CD14-positive monocyte (primary cell): Measurements from ENCODE around the gene LRTM2. TPM values are rescaled to one million over a fixed set of nuclear protein-coding genes. Genes with fewer than 3 reads are reported as not detected.

Source experiments
- DNase-seq, 3 donors: peaks; one replicate each; pipeline ENCODE4 v3.0.0-alpha.2; 2011 to 2022
- H2AFZ ChIP-seq: 2 replicates; pipeline ENCODE4 v1.6.0; 2012; ENCODE audit warnings: mild to moderate bottlenecking, low read depth, low read length, inconsistent platforms; ENCODE audit not compliant: insufficient read depth, poor library complexity, severe bottlenecking
- H3K27ac ChIP-seq, 2 donors: 1 replicate in 1 of 2; 2 replicates in 1 of 2; pipeline ENCODE4 v1.5.1; 2012 to 2013; ENCODE audit warnings: low read length in 2 of 2, control low read depth in 1 of 2, inconsistent platforms in 1 of 2, low read depth in 1 of 2, mild to moderate bottlenecking in 1 of 2
- H3K27me3 ChIP-seq, 2 donors: one replicate each; pipeline versions ENCODE4 v1.6.0 to v1.6.1; 2011 to 2013; ENCODE audit warnings: low read length in 2 of 2; ENCODE audit not compliant: control insufficient read depth in 2 of 2, insufficient read depth in 2 of 2
- H3K36me3 ChIP-seq, 2 donors: replicated peaks in 1 of 2; 1 replicate in 1 of 2; 2 replicates in 1 of 2; pipeline versions ENCODE4 v1.5.1 to v1.6.1; 2012 to 2013; ENCODE audit warnings: low read length in 2 of 2, control low read depth in 1 of 2, inconsistent platforms in 1 of 2, mild to moderate bottlenecking in 1 of 2; ENCODE audit not compliant: insufficient read depth in 2 of 2, control insufficient read depth in 1 of 2
- H3K4me1 ChIP-seq, 2 donors: 1 replicate in 1 of 2; 2 replicates in 1 of 2; pipeline versions ENCODE4 v1.5.1 to v1.6.1; 2012 to 2013; ENCODE audit warnings: low read length in 2 of 2, control low read depth in 1 of 2, inconsistent platforms in 1 of 2, mild to moderate bottlenecking in 1 of 2, moderate library complexity in 1 of 2; ENCODE audit not compliant: insufficient read depth in 2 of 2, control insufficient read depth in 1 of 2
- H3K4me2 ChIP-seq: replicated peaks from 2 replicates; pipeline ENCODE3; 2012; ENCODE audit warnings: low read length, moderate library complexity, mild to moderate bottlenecking; ENCODE audit not compliant: poor library complexity, severe bottlenecking; ENCODE audit errors: extremely low read depth
- H3K4me3 ChIP-seq, 3 experiments: fragments of 200-600 bp in 1 of 3; sonication (generic) in 1 of 3; replicated peaks in 1 of 3; 1 replicate in 2 of 3; 2 replicates in 1 of 3; pipeline ENCODE4 v1.5.1; 2011 to 2013; ENCODE audit warnings: low read length in 3 of 3, mild to moderate bottlenecking in 3 of 3, control low read depth in 2 of 3, low read depth in 2 of 3, inconsistent platforms in 1 of 3, moderate library complexity in 1 of 3
- H3K79me2 ChIP-seq: 2 replicates; pipeline ENCODE4 v1.6.0; 2012; ENCODE audit warnings: mild to moderate bottlenecking, control low read depth, inconsistent platforms, low read length, moderate library complexity; ENCODE audit not compliant: insufficient read depth
- H3K9ac ChIP-seq: 2 replicates; pipeline ENCODE4 v1.6.0; 2017; ENCODE audit warnings: low read length, mild to moderate bottlenecking; ENCODE audit not compliant: insufficient read depth, poor library complexity, severe bottlenecking
- H3K9me3 ChIP-seq, 2 donors: replicated peaks in 1 of 2; 1 replicate in 1 of 2; 2 replicates in 1 of 2; pipeline versions ENCODE4 v1.5.1 to v1.6.1; 2012 to 2013; ENCODE audit warnings: low read length in 2 of 2, control low read depth in 1 of 2; ENCODE audit not compliant: control insufficient read depth in 1 of 2, insufficient read depth in 1 of 2
- H4K20me1 ChIP-seq: 2 replicates; pipeline ENCODE4 v1.6.0; 2012; ENCODE audit warnings: mild to moderate bottlenecking, low read length, control low read depth, moderate library complexity; ENCODE audit not compliant: insufficient read depth
- H3K27ac Mint-ChIP-seq, 7 donors: one replicate each; pipeline ENCODE4 v1.8.0; 2020; ENCODE audit warnings: mild to moderate bottlenecking in 7 of 7, mixed read lengths in 7 of 7, moderate library complexity in 6 of 7, inconsistent platforms in 2 of 7
- H3K27me3 Mint-ChIP-seq, 3 donors: one replicate each; pipeline ENCODE4 v1.8.0; 2021 to 2022; ENCODE audit warnings: low read depth in 3 of 3, mild to moderate bottlenecking in 3 of 3, mixed read lengths in 3 of 3, moderate library complexity in 3 of 3, inconsistent platforms in 1 of 3
- H3K36me3 Mint-ChIP-seq, 2 donors: one replicate each; pipeline ENCODE4 v1.8.0; 2020; ENCODE audit warnings: mixed read lengths in 2 of 2, inconsistent platforms in 1 of 2, mild to moderate bottlenecking in 1 of 2
- H3K4me1 Mint-ChIP-seq: one replicate; pipeline ENCODE4 v1.8.0; 2020; ENCODE audit warnings: mild to moderate bottlenecking, mixed read lengths
- H3K4me3 Mint-ChIP-seq, 2 donors: one replicate each; pipeline ENCODE4 v1.8.0; 2020; ENCODE audit warnings: mild to moderate bottlenecking in 2 of 2, mixed read lengths in 2 of 2, moderate library complexity in 1 of 2
- H3K9me3 Mint-ChIP-seq, 7 donors: one replicate each; pipeline ENCODE4 v1.8.0; 2020 to 2022; ENCODE audit warnings: mixed read lengths in 7 of 7, mild to moderate bottlenecking in 6 of 7, moderate library complexity in 6 of 7, inconsistent platforms in 2 of 7
- CTCF ChIP-seq: fragments of 200-600 bp; IDR thresholded peaks from one replicate; pipeline ENCODE4 v1.8.0; 2022; ENCODE audit warnings: antibody characterized with exemption, mild to moderate bottlenecking
- WGBS: methylation state at CpG from one replicate; pipeline ENCODE4 v1.1.5; 2013; ENCODE audit warnings: missing lambda C conversion rate; ENCODE audit not compliant: insufficient coverage; 5-methylcytosine and 5-hydroxymethylcytosine counted together
- intact Hi-C, 2 donors: fragments of 100-400 bp; cut with micrococcal nuclease; formaldehyde crosslinking; loops; one replicate each; pipeline versions ENCODE4 v1.15.0 to v1.15.1; 2023
- polyA plus RNA-seq, 3 donors: library from polyadenylated mRNA; depleted of rRNA in 1 of 3; unstranded in 2 of 3; stranded (reverse) in 1 of 3; fragments of 300-500 nt in 2 of 3; fragments of >200 nt in 1 of 3; fragmentation: Illumina TruSeq in 2 of 3; gene quantifications; 1 replicate in 2 of 3; 2 replicates in 1 of 3; pipeline ENCODE4 v1.2.3, GENCODE V29; 2012 to 2021

LRTM2 gene
- polyA plus RNA-seq, 3 donors = not detected

GRCh38 chr12:1841586-1842182 is 21.3 kb downstream of the LRTM2 start:
- 90% methylated on average over 8 of the region's 13 CpGs for WGBS
- Histone ChIP-seq H3K9me3 (no peaks in the 10 kb centered on the region), H3K79me2 (no peaks in the 10 kb centered on the region), H4K20me1 (no peaks in the 10 kb centered on the region), H3K27ac (no peak overlapping the region), H3K36me3 (no peaks in the 10 kb centered on the region), H2AFZ (no peak overlapping the region), H3K4me3 (no peak overlapping the region), H3K4me1 (peaks cover 14 to 22% of the 10 kb centered on the region in 2 donors), H3K27me3 (no peaks in the 10 kb centered on the region), H3K9ac (no peak overlapping the region), H3K4me2 (no peak overlapping the region)
- intact Hi-C loops = no loop called here
- H3K9me3 Mint-ChIP-seq = peaks cover 0 to 2% (median 0%) of the 10 kb centered on the region in 7 donors
- peaks cover 0 to 7% (median 4%) of the 10 kb centered on the region in 3 donors for H3K27me3 Mint-ChIP-seq
- no peaks in the 10 kb centered on the region for H3K36me3 Mint-ChIP-seq
- no peak overlapping the region for H3K4me3 Mint-ChIP-seq
- TF ChIP-seq CTCF = no peak
- peaks cover 26% of the 10 kb centered on the region for H3K4me1 Mint-ChIP-seq
- DNase-seq = peak; percentile 14 to 67 (median 29)
- H3K27ac Mint-ChIP-seq = peak overlapping the region in 2 of 7 donors; percentile 6 to 38

GRCh38 chr12:1842183-1842904 is 22.0 kb downstream of the LRTM2 start:
- Histone ChIP-seq H3K79me2 (no peaks in the 10 kb centered on the region), H3K4me1 (peaks cover 14 to 22% of the 10 kb centered on the region in 2 donors), H3K4me3 (peak overlapping the region in 1 of 3 experiments; percentile 24), H3K36me3 (no peaks in the 10 kb centered on the region), H3K27ac (no peak overlapping the region), H3K4me2 (peak overlapping the region; percentile 41), H3K9me3 (no peaks in the 10 kb centered on the region), H2AFZ (no peak overlapping the region), H3K9ac (peak overlapping the region; percentile 36), H4K20me1 (no peaks in the 10 kb centered on the region), H3K27me3 (no peaks in the 10 kb centered on the region)
- no peak for TF ChIP-seq CTCF
- Mint-ChIP-seq H3K9me3 (peaks cover 0 to 3% (median 0%) of the 10 kb centered on the region in 7 donors), H3K27ac (peak overlapping the region in 3 of 7 donors; percentile 6 to 54 (median 38)), H3K27me3 (peaks cover 0 to 7% (median 4%) of the 10 kb centered on the region in 3 donors), H3K4me1 (peaks cover 26% of the 10 kb centered on the region), H3K4me3 (peak overlapping the region in 1 of 2 donors; percentile 21), H3K36me3 (no peaks in the 10 kb centered on the region)
- intact Hi-C loops = no loop called here
- 71% methylated on average over 5 of the region's 18 CpGs for WGBS
- peak; percentile 47 to 75 (median 68) for DNase-seq
